Measurements from ENCODE around the gene TMEM201.

- TF ChIP-seq CTCF (IDR thresholded peaks at IDR 0.05; ENCODE audit: insufficient read depth, low read length, poor library complexity, severe bottlenecking) (no peak), EZH2phosphoT487 (conservative IDR thresholded peaks at IDR 0.05; ENCODE audit: low read length) (no peak)
These were observed 65.5 kb downstream of the TMEM201 start for GRCh38 chr1:9654051-9654833.
